Smooth muscle cell of bladder (primary cell): ENCODE measurements around the gene PRXL2B. TPM values are rescaled to one million over a fixed set of nuclear protein-coding genes. Genes with fewer than 3 reads are reported as not detected.

Experiments
- total RNA-seq: library from RNA; depleted of rRNA; stranded (reverse); fragments of >200 nt; gene quantifications from 2 replicates; pipeline ENCODE4 v1.2.3, GENCODE V29; 2014

PRXL2B gene
- 5.5 and 6.0 TPM in 2 replicates for total RNA-seq

GRCh38 chr1:2586154-2587070, at the start of gene PRXL2B:
Gene PRXL2B, plus strand, starts transcription at chr1:2586777. Its CDS starts 109 bp downstream, at chr1:2586886.

GRCh38 chr1:2556277-2556677, 30.3 kb upstream of the PRXL2B start, which contains the start of gene TNFRSF14:
Gene TNFRSF14, plus strand, starts transcription at chr1:2556371. Its CDS starts 294 bp downstream, at chr1:2556665.

GRCh38 chr1:2632561-2633361, 46.2 kb downstream of the PRXL2B start, which contains the start of gene MMEL1:
Gene MMEL1, minus strand, starts transcription at chr1:2633016. Its CDS starts 3,532 bp downstream, at chr1:2629484.

Other genes with a start within 250 kb of the PRXL2B start
- gene MORN1, start 195.2 kb upstream of the PRXL2B start, total RNA-seq = 6.4 and 12.1 TPM in 2 replicates
- gene RER1, start 194.9 kb upstream of the PRXL2B start, total RNA-seq = 79.4 and 102 TPM in 2 replicates
- 22.9 and 26.8 TPM in 2 replicates for gene PEX10, start 174.2 kb upstream of the PRXL2B start, total RNA-seq
- gene PLCH2, start 110.5 kb upstream of the PRXL2B start, total RNA-seq = 0.09 and 0.14 TPM in 2 replicates
- 14.8 and 17.7 TPM in 2 replicates for gene PANK4, start 60.2 kb upstream of the PRXL2B start, total RNA-seq
- not detected in 2 replicates for gene HES5, start 56.5 kb upstream of the PRXL2B start, total RNA-seq
- gene TNFRSF14, start 30.4 kb upstream of the PRXL2B start, total RNA-seq = 15.4 and 44.7 TPM in 2 replicates
- gene MMEL1, start 46.2 kb downstream of the PRXL2B start, total RNA-seq = under 0.01 TPM in 1 of 2 replicates, not detected in the other
- under 0.01 and 0.09 TPM in 2 replicates for gene TTC34, start 214.9 kb downstream of the PRXL2B start, total RNA-seq